ENCODE results near the gene SV2B. TPM values are rescaled to one million over a fixed set of nuclear protein-coding genes. Genes with fewer than 3 reads are reported as not detected.

SV2B gene
- total and polyA plus RNA-seq, 2 donors (not counting 3 experiments of a cell fraction or from before 2014, with no cell fraction given): not detected

- Histone ChIP-seq H4K20me1 (replicated peaks; ENCODE audit: control insufficient read depth, extremely low read depth, insufficient read depth, low read length) (no peaks in the 10 kb centered on the region), H3K79me2 (ENCODE audit: control insufficient read depth, insufficient read depth, low read length) (no peaks in the 10 kb centered on the region), H3K4me3 (replicated peaks in 1 of 3; ENCODE audit: insufficient read depth in 1 of 3, low read depth in 1 of 3, low read length in 3 of 3) (no peak overlapping the region), H3K36me3 (ENCODE audit: control insufficient read depth in 2 of 2, extremely low read depth in 1 of 2, insufficient read depth in 2 of 2, low read length in 2 of 2) (no peaks in the 10 kb centered on the region), H3K9me1 (replicated peaks; ENCODE audit: control insufficient read depth, extremely low read depth, insufficient read depth, low read length) (no peaks in the 10 kb centered on the region), H3K9ac (replicated peaks; ENCODE audit: extremely low read depth, insufficient read depth, low read length) (no peak overlapping the region), H3K27ac (ENCODE audit: insufficient read depth, low read depth, low read length) (no peak overlapping the region), H3K4me2 (ENCODE audit: insufficient read depth, low read length) (no peak overlapping the region), H2AFZ (ENCODE audit: low read depth, low read length) (no peak overlapping the region), H3K4me1 (ENCODE audit: control insufficient read depth, extremely low read depth, insufficient read depth, low read length) (no peaks in the 10 kb centered on the region), H3K27me3 (ENCODE audit: control insufficient read depth in 2 of 2, insufficient read depth in 2 of 2, low read length in 2 of 2) (no peaks in the 10 kb centered on the region), H3K9me3 (replicated peaks; ENCODE audit: control insufficient read depth, insufficient read depth, low read length) (no peaks in the 10 kb centered on the region)
- FAIRE-seq (no peak), DNase-seq (ENCODE audit: low read depth, low spot score) (no peak)
- intact Hi-C loops (cut with micrococcal nuclease) (no loop called here), dilution Hi-C loops (cut with MboI; ENCODE audit: extremely low pct_ligation_motif_present, low sequenced_read_pairs) (no loop called here)
- ChIA-PET POLR2A (interaction anchor here (0.6 kb wide), 1 partner anchor 1651 kb away, joined by 5 read pairs; no protein-coding TSS in a partner anchor), CTCF (no interaction called here)
- TF ChIP-seq POLR2AphosphoS5 (IDR thresholded peaks at IDR 0.05; ENCODE audit: insufficient read depth, low read depth, low read length): no peak
- no peak for TF ChIP-seq POLR2A (IDR thresholded peaks at IDR 0.05; ENCODE audit: low read depth, low read length)
- no peak for TF ChIP-seq FOS (IDR thresholded peaks at IDR 0.05; ENCODE audit: borderline replicate concordance, insufficient read depth, low read length)
- BruUV-seq (replicated peaks): no TSS peak
Observed at GRCh38 chr15:91209726-91210125, 109.7 kb downstream of the SV2B start.

GRCh38 chr15:91214675-91215590 lies 114.9 kb downstream of the SV2B start:
- H3K4me3 ChIP-seq (replicated peaks in 1 of 3; ENCODE audit: insufficient read depth in 1 of 3, low read depth in 1 of 3, low read length in 3 of 3): no peak overlapping the region
- ChIA-PET CTCF (interaction anchor here (0.8 to 1.0 kb wide), 2 partner anchors 159 to 182 kb away, joined by 3 read pairs; no protein-coding TSS in a partner anchor), POLR2A (no interaction called here)
- no peaks in the 10 kb centered on the region for H3K9me1 ChIP-seq (replicated peaks; ENCODE audit: control insufficient read depth, extremely low read depth, insufficient read depth, low read length)
- no peaks in the 10 kb centered on the region for H3K36me3 ChIP-seq (ENCODE audit: control insufficient read depth in 2 of 2, extremely low read depth in 1 of 2, insufficient read depth in 2 of 2, low read length in 2 of 2)
- H3K4me2 ChIP-seq (ENCODE audit: insufficient read depth, low read length): no peak overlapping the region
- H2AFZ ChIP-seq (ENCODE audit: low read depth, low read length): no peak overlapping the region
- no peaks in the 10 kb centered on the region for H3K79me2 ChIP-seq (ENCODE audit: control insufficient read depth, insufficient read depth, low read length)
- no peaks in the 10 kb centered on the region for H3K27me3 ChIP-seq (ENCODE audit: control insufficient read depth in 2 of 2, insufficient read depth in 2 of 2, low read length in 2 of 2)
- no peak overlapping the region for H3K27ac ChIP-seq (ENCODE audit: insufficient read depth, low read depth, low read length)
- no peak for TF ChIP-seq GATA2 (IDR thresholded peaks at IDR 0.05; ENCODE audit: insufficient read depth, insufficient read length, low read depth, low read length)
- no peak for TF ChIP-seq JUN (IDR thresholded peaks at IDR 0.05; ENCODE audit: borderline replicate concordance, insufficient read depth, insufficient read length, low read depth)
- no peaks in the 10 kb centered on the region for H4K20me1 ChIP-seq (replicated peaks; ENCODE audit: control insufficient read depth, extremely low read depth, insufficient read depth, low read length)
- H3K9ac ChIP-seq (replicated peaks; ENCODE audit: extremely low read depth, insufficient read depth, low read length): no peak overlapping the region
- intact Hi-C loops (cut with micrococcal nuclease): no loop called here
- H3K9me3 ChIP-seq (replicated peaks; ENCODE audit: control insufficient read depth, insufficient read depth, low read length): no peaks in the 10 kb centered on the region
- no peaks in the 10 kb centered on the region for H3K4me1 ChIP-seq (ENCODE audit: control insufficient read depth, extremely low read depth, insufficient read depth, low read length)
- dilution Hi-C loops (cut with MboI; ENCODE audit: extremely low pct_ligation_motif_present, low sequenced_read_pairs): no loop called here
- FAIRE-seq (no peak), DNase-seq (ENCODE audit: low read depth, low spot score) (no peak)
- no TSS peak for BruUV-seq (replicated peaks)
